GM23248 (cell line): ENCODE results near the gene INTS3. TPM values are rescaled to one million over a fixed set of nuclear protein-coding genes. Genes with fewer than 3 reads are reported as not detected.
A peak's percentile ranks its signal among the peaks of the same experiment; 100 is the strongest.

Source experiments
- DNase-seq: peaks from one replicate; pipeline ENCODE4 v3.0.0-alpha.2; 2015
- H2AFZ ChIP-seq: fragments of 200-600 bp; sonication (generic); 2 replicates; pipeline ENCODE4 v1.6.1; 2016; ENCODE audit warnings: antibody characterized with exemption
- H3F3A ChIP-seq: fragments of 200-600 bp; sonication (generic); 2 replicates; pipeline ENCODE4 v1.6.1; 2016; ENCODE audit warnings: mild to moderate bottlenecking, antibody characterized with exemption, mixed run types; ENCODE audit not compliant: insufficient read depth
- H3K27ac ChIP-seq: fragments of 200-600 bp; sonication (generic); 2 replicates; pipeline ENCODE4 v1.5.1; 2016; ENCODE audit warnings: mild to moderate bottlenecking
- H3K27me3 ChIP-seq: fragments of 200-600 bp; sonication (generic); replicated peaks from 2 replicates; pipeline ENCODE4 v1.6.1; 2016; ENCODE audit warnings: mild to moderate bottlenecking; ENCODE audit not compliant: insufficient read depth
- H3K36me3 ChIP-seq: fragments of 200-600 bp; sonication (generic); 2 replicates; pipeline ENCODE4 v1.6.1; 2016; ENCODE audit warnings: low read depth, mild to moderate bottlenecking
- H3K4me1 ChIP-seq: fragments of 200-600 bp; sonication (generic); 2 replicates; pipeline ENCODE4 v1.6.1; 2016; ENCODE audit warnings: mild to moderate bottlenecking; ENCODE audit not compliant: insufficient read depth
- H3K4me2 ChIP-seq: fragments of 200-600 bp; sonication (generic); one replicate; pipeline ENCODE4 v1.6.1; 2016; ENCODE audit warnings: mild to moderate bottlenecking; ENCODE audit not compliant: unreplicated experiment
- H3K4me3 ChIP-seq: fragments of 200-600 bp; sonication (generic); 2 replicates; pipeline ENCODE4 v1.5.1; 2016; ENCODE audit warnings: mild to moderate bottlenecking
- H3K79me2 ChIP-seq: fragments of 200-600 bp; sonication (generic); 2 replicates; pipeline ENCODE4 v1.6.1; 2016; ENCODE audit warnings: mild to moderate bottlenecking; ENCODE audit not compliant: insufficient read depth
- H3K9ac ChIP-seq: fragments of 200-600 bp; sonication (generic); 2 replicates; pipeline ENCODE4 v1.6.1; 2016; ENCODE audit warnings: mild to moderate bottlenecking
- H3K9me2 ChIP-seq: fragments of 200-600 bp; sonication (generic); 2 replicates; pipeline ENCODE4 v1.6.1; 2016; ENCODE audit warnings: mixed run types, mild to moderate bottlenecking, moderate library complexity; ENCODE audit not compliant: insufficient read depth
- H3K9me3 ChIP-seq: fragments of 200-600 bp; sonication (generic); one replicate; pipeline ENCODE4 v1.6.1; 2017; ENCODE audit warnings: low read depth
- H4K20me1 ChIP-seq: fragments of 200-600 bp; sonication (generic); 2 replicates; pipeline ENCODE4 v1.6.0; 2016; ENCODE audit not compliant: insufficient read depth
- EZH2 ChIP-seq: fragments of 200-600 bp; sonication (generic); IDR thresholded peaks from 2 replicates; pipeline ENCODE4 v1.6.1; 2018; ENCODE audit warnings: antibody characterized with exemption, mild to moderate bottlenecking; ENCODE audit not compliant: insufficient read depth, poor library complexity, severe bottlenecking
- EZH2phosphoT487 ChIP-seq: fragments of 200-600 bp; sonication (generic); IDR thresholded peaks from 2 replicates; pipeline ENCODE4 v1.6.1; 2018; ENCODE audit warnings: antibody characterized with exemption, moderate library complexity, mild to moderate bottlenecking, low read depth; ENCODE audit not compliant: insufficient read depth
- WGBS, 2 experiments: methylation state at CpG; one replicate each; pipeline ENCODE4 v1.1.6; 2015 to 2017; ENCODE audit warnings: low lambda C conversion rate in 2 of 2, low coverage in 1 of 2; ENCODE audit errors: missing lambda C conversion rate in 2 of 2; 5-methylcytosine and 5-hydroxymethylcytosine counted together
- in situ Hi-C: fragments of 300-500 bp; cut with MboI; formaldehyde crosslinking; loops from 2 replicates; pipeline ENCODE4 v1.15.0; 2020
- polyA plus RNA-seq: library from polyadenylated mRNA; unstranded; fragments of >200 nt; fragmentation: Nextera tagmentation; extraction: Ambion mirVana; gene quantifications from 2 replicates; pipeline ENCODE4 v1.2.1, GENCODE V29; 2016
- total RNA-seq: library from RNA; depleted of rRNA; stranded (reverse); fragments of >200 nt; shearing (Covaris generic); gene quantifications from 2 replicates; pipeline ENCODE4 v1.2.3, GENCODE V29; 2014

Gene INTS3
- total and polyA plus RNA-seq, 2 experiments from 2014 or later, result 19.9 to 40.2 TPM

- H3F3A ChIP-seq, result peaks cover 15% of the 10 kb centered on the region
- WGBS, 2 experiments, result 74 to 76% methylated on average over 11 to 12 of the region's 12 CpGs
- peak; percentile 15 for DNase-seq
- H3K9me3 ChIP-seq, result no peaks in the 10 kb centered on the region
- peaks cover 10% of the 10 kb centered on the region; the same call in 1 of the 2 replicates for H3K36me3 ChIP-seq
- in situ Hi-C loops, result no loop called here
- H3K79me2 ChIP-seq, result no peaks in the 10 kb centered on the region
- H4K20me1 ChIP-seq, result no peaks in the 10 kb centered on the region
- H3K9ac ChIP-seq, result no peak overlapping the region
- no peaks in the 10 kb centered on the region for H3K27me3 ChIP-seq
- TF ChIP-seq EZH2 (no peak), EZH2phosphoT487 (no peak)
- H2AFZ ChIP-seq, result no peak overlapping the region
- no peak overlapping the region for H3K4me2 ChIP-seq
- H3K27ac ChIP-seq, result no peak overlapping the region
- H3K9me2 ChIP-seq, result no peaks in the 10 kb centered on the region
- peaks cover 7% of the 10 kb centered on the region; the same call in 1 of the 2 replicates for H3K4me1 ChIP-seq
- no peak overlapping the region for H3K4me3 ChIP-seq
Measured at GRCh38 chr1:153773096-153773921, 45.5 kb downstream of the INTS3 start.

GRCh38 chr1:153774026-153774595, 46.3 kb downstream of the INTS3 start:
- in situ Hi-C loops, result no loop called here
- no peak overlapping the region for H3K27ac ChIP-seq

GRCh38 chr1:153774780-153775457, 47.1 kb downstream of the INTS3 start, which contains the start of gene SLC27A3:
TSS of gene SLC27A3 (plus strand) at chr1:153775407. CDS start at chr1:153775498, 91 bp downstream.
- Histone ChIP-seq H3F3A (peaks cover 15% of the 10 kb centered on the region), H3K9ac (peak within 1 kb of the TSS; percentile 59), H3K27ac (no peak within 1 kb of the TSS)

More at GRCh38 chr1:153774026-153774595, 46.3 kb downstream of the INTS3 start:
- Histone ChIP-seq H3K9ac (peak overlapping the region; percentile 59; the same call in 1 of the 2 replicates), H3K4me2 (no peak overlapping the region), H3K4me1 (peaks cover 7% of the 10 kb centered on the region; the same call in 1 of the 2 replicates), H3K79me2 (no peaks in the 10 kb centered on the region), H2AFZ (no peak overlapping the region), H3K36me3 (peaks cover 5% of the 10 kb centered on the region; the same call in 1 of the 2 replicates), H3K9me3 (no peaks in the 10 kb centered on the region), H4K20me1 (no peaks in the 10 kb centered on the region), H3F3A (peaks cover 15% of the 10 kb centered on the region), H3K4me3 (no peak overlapping the region), H3K27me3 (no peaks in the 10 kb centered on the region), H3K9me2 (no peaks in the 10 kb centered on the region)
- 68 to 74% methylated on average over 8 of the region's 8 CpGs for WGBS, 2 experiments
- DNase-seq, result peak; percentile 20
- TF ChIP-seq EZH2 (no peak), EZH2phosphoT487 (no peak)

More at GRCh38 chr1:153774780-153775457, 47.1 kb downstream of the INTS3 start, which contains the start of gene SLC27A3:
- Histone ChIP-seq H3K4me3 (peak within 1 kb of the TSS; percentile 74), H3K4me2 (peak within 1 kb of the TSS; percentile 84), H2AFZ (peak within 1 kb of the TSS; percentile 74), H4K20me1 (no peaks in the 10 kb centered on the region), H3K27me3 (no peaks in the 10 kb centered on the region), H3K9me2 (no peaks in the 10 kb centered on the region), H3K9me3 (no peaks in the 10 kb centered on the region), H3K79me2 (no peaks in the 10 kb centered on the region), H3K36me3 (peaks cover 5% of the 10 kb centered on the region; the same call in 1 of the 2 replicates), H3K4me1 (peaks cover 7% of the 10 kb centered on the region; the same call in 1 of the 2 replicates)
- DNase-seq, result no peak
- WGBS, 2 experiments, result 4 to 5% methylated on average over 24 to 35 of the region's 35 CpGs
- TF ChIP-seq EZH2 (no peak), EZH2phosphoT487 (no peak)
- in situ Hi-C loops, result no loop called here
